ENCODE results near the gene ZNF777.

- no peak for TF ChIP-seq EP300 (IDR thresholded peaks at IDR 0.05)
- no peak for TF ChIP-seq POLR2AphosphoS5 (IDR thresholded peaks at IDR 0.05)
- no peak for TF ChIP-seq CTCF (IDR thresholded peaks at IDR 0.05)
Measured at GRCh38 chr7:149500201-149500600, 39.3 kb upstream of the ZNF777 start.
